ENCODE results near the gene COL24A1.
"Not testable (repeated sequence)": the region's sequence is repeated elsewhere in the genome, so short reads cannot be mapped to it uniquely, and the experiment has no call there.

The COL24A1 gene

GRCh38 chr1:86072474-86072873, 84.1 kb downstream of the COL24A1 start:
- DNase-seq (ENCODE audit: low spot score): not testable (repeated sequence)

DNA sequence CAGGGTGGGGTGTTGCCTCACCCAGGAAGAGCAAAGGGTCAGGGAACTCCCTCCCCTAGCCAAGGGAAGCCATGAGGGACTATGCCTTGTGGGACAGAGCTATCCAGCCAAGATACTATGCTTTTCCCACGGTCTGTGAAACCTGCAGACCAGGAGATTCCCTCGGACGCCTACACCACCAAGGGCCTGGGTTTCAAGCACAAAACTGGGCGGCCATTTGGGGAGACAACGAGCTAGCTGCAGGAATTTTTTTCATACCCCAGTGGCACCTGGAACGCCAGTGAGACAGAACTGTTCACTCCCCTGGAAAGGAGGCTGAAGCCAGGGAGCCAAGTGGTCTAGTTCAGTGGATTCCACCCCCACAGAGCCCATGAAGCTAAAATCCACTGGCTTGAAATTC, 84.7 kb downstream of the COL24A1 start:
- not testable (repeated sequence) for DNase-seq (ENCODE audit: low spot score)

DNA sequence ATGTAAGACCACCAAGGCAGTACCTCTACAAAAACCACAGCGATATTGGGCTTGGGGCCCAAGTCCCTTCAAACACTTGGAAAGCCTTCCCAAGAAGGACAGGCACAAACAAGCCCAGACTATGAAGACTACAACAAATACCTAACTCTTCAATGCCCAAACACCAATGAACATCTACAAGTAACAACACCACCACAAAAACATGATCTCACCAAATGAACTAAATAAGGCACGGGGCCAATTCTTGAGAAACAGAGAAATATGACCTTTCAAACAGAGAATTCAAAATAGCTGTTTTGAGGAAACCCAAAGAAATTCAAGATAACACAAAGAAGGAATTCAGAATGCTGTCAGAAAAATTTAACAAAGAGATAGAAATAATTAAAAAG, 86.8 kb downstream of the COL24A1 start:
- DNase-seq (ENCODE audit: low spot score): no peak

DNA sequence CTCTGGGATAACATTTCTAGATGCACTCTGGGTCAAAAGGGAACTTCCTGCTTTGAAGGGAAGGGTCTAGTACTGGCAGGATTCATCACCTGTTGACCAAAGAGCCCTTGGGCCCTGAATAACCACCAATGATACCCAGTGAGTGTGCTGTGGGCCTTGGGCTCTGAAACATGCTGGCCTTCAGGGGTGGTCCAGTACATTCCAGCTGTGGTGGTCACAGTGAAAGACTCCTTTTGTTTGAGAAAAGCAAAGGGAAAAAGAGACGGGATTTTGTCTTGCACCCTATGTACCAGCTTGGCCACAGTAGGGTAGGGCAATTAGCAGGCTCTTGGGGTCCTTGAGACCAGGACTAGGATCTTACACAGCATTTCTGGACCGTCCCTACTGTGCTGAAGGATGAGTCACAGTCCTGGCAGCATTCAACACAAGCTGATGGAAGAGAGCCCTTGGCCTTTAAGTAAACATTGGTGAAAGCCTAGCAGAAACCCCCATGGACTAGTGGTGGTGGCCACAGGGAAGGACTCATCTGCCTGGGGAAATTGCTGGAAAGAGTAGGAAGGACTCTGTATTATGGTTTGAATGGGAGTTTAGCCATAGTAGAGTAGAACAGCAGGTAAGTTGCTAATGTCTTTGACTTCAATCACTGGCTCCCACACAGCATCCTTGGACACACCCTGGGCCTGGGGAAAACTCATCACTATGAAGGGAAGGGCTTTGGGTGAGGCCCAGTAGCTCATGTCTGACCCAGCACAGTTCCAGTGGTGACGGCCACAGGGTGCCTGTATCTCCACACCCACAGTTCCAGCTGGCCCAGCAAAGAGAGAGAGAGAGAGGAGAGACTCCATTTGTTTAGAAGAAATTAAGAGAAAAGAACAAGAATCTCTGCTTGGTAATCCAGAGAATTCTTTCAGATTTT, 87.5 kb downstream of the COL24A1 start:
- DNase-seq (ENCODE audit: low spot score): no peak

DNA sequence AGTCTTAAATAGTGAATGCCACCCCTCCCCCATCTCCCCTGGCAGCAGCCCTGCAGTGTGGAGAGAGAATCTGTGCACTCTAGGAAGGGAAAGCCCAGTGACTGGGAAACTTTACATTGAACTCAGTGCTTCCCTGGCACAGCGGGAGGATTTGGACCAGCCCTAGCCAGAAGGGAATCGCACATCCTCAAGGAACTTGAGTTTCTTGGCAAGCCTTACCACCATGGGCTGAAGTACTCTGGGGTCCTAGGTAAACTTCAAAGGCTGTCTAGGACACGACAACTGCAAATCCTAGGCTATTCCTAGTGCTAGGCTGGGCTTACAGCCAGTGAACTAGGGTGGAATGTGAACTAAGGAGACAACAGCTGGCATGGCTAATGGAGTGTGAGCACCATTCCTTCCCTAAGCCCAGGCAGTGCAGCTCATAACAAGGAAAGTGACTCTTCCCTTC, 88.3 kb downstream of the COL24A1 start:
- DNase-seq (ENCODE audit: low spot score): no peak

GRCh38 chr1:86067626-86068025, 88.9 kb downstream of the COL24A1 start:
- DNase-seq (ENCODE audit: low spot score): no peak

GRCh38 chr1:86064899-86065298, 91.7 kb downstream of the COL24A1 start:
- no peak for DNase-seq (ENCODE audit: low spot score)

DNA sequence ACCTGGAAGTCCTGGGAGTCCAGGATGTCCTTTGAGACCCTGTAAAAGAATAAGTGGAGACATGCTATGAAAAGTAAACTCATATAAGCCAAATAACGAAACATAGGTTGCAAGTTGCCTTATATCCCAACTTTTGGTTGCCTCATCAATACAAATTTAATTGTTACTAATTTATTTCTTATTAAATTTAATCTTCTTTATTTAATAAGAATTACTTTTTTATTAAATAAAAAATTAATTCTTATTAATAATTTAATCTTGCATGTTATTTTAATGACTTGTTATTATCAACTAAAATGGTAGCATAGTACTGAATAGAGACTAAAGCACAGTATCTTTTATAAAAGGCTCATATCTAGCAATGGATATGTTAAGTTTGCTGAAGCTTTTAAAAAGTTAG, 92.9 kb downstream of the COL24A1 start:
- DNase-seq (ENCODE audit: low spot score): no peak

DNA sequence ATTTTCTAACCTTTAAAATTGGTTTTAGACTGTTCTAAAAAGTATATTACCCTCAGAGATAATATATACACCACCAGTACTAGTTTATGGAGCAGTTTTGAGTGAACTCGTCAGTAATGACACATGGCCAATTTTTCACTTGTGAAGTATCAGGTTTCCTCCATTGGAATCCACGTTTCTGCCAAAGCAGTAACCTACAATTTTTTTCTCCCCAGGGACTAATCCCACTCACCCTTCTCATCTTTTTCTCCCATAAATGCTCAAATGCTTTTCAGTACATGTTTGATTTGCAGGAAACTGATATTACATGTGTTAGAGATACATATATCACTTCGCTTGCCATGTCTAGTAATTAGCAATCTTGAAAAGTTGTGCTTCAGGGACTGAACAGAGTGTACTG, 94.1 kb downstream of the COL24A1 start:
- DNase-seq (ENCODE audit: low spot score): no peak

DNA sequence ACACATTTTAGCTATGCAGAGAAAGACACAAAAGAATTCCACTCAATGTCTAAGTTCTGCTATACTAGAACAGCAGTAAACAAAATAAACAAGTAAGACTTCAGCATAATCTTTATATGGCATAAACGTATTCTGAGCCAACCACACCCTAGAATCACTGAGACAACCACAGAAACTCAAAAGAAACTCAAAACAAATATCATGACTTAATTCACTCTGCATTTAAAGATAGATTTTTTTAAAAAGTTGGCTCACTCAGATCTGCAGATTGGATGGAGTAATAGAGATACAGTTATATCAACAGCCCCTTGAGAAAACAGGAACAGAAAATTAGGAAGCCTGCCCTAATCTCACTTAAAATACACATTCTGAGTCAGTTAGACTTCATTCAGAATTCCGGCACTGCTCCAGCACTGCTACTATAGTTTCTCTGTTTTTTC, 95.0 kb downstream of the COL24A1 start:
- DNase-seq (ENCODE audit: low spot score): no peak

DNA sequence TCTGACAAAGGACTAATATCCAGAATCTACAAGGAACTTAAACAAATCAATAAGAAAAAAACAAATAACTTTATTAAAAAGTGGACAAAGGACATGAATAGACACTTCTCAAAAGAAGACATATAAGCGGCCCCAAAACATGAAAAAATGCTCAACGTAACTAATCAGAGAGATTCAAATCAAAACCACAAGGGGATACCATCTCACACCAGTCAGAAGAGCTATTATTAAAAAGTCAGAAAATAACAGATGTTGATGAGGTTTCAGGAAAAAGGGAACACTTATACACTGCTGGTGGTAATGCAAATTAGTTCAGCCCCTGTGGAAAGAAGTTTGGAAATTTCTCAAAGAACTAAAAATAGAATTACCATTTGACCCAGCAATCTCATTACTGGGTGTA, 102.2 kb downstream of the COL24A1 start:
- DNase-seq (ENCODE audit: low spot score): no peak

GRCh38 chr1:86052948-86053698, 103.4 kb downstream of the COL24A1 start:
- DNase-seq (ENCODE audit: low spot score): no peak

GRCh38 chr1:86035101-86035500, 121.5 kb downstream of the COL24A1 start:
- no peak for DNase-seq (ENCODE audit: low spot score)

DNA sequence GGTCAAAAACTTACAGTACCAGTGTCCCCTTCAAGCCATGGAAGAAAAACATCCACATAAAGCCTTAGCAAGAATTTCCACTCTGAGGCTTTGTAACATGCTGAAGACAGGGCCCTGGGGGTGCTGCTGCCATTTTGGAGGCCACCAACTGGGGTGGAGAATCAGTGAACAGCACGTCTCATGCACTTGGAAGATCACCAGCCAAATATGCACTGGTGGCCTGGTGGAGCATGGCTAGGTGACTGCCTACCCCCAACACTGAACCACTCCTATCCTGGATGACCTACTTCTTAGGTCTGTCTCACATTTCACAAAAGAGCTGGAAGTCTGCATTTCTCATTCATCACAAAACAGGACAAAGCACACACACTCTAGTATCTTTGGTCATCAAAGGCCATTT, 126.4 kb downstream of the COL24A1 start:
- DNase-seq (ENCODE audit: low spot score): no peak

GRCh38 chr1:86018283-86018923, 138.2 kb downstream of the COL24A1 start:
- peak; percentile 33 for DNase-seq (ENCODE audit: low spot score)

DNA sequence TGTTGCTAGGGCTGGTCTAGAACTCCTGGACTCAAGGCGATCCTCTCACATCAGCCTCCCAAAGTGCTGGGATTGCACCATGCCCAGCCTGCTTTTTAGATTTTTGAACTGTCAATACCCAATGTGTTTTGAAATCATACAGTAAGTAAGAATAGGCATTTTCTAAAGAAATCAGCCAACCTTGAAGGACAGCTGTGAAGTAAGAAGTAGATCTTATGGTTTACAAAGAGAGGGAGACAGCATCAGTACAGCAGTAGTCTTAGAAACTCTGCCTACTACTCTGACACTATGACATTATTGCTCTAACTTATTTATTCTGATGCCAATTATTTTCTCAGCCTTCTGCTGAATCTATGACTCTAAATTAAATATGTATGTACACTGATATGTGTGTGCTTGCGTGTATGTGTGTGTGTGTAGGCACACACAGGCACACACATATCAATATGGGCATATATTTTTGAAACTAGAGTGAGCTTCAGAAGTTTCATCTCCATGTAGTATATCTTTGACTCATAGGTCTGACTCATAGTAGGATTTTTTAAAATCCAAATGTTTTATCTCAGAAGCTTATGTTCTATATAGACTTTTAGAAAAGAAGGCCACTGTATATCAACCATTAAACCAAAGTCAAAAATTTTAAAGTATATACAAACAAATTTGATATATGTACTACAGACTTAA, 140.4 kb downstream of the COL24A1 start:
- no peak for DNase-seq (ENCODE audit: low spot score)

DNA sequence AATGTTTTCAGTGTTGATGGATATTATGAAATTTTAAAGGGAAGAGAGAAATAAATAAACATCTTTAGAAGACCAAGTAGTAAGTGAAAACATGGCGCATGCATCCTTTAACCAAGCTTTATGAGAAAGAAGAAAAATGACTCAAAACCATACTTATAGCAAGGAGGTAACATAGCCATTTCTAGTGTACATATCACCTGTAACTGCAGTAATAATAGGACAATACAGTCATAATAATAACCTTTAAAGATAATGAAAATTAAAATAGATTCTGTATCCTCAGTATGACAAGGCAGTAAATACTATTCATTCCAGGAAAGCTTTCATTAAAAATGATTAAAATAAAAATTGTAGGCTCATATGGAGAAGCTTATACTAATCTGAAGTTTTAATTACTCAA, 141.2 kb downstream of the COL24A1 start:
- no peak for DNase-seq (ENCODE audit: low spot score)

- DNase-seq (ENCODE audit: low spot score): no peak
These were observed 156.0 kb downstream of the COL24A1 start for GRCh38 chr1:86000601-86001000.

DNA sequence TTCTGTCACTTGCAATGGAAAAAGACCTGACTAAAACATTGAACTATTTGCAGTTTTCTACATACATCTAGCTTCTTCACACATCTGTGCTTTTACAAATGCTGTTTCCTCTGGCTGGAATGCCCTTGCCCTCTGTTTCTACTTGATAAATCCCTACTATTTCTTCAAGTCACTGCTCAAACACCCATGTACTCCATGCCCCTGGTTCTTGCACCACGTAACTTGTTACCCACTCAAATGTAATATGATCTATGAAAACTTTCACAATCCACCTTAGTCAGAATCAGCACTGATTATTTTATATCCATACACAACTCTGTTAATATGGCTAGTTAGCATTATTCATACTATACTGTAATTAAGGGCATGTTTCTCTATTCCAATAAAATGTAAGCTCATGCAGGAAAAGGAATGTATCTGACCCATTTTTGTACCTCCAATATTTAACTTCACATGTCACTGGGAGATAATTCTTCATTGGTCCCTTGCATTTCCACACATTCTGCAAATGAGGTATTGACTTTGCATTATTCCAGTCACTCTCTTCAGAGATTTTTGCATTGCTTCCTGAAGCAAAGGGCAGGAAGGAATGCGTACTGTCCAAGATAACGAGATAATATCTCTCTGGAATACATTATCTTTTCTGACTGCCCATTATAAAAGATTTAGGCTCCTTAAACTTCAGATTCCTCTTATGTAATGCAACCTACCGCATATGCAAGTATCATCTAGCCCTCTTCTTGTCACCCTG, 158.3 kb downstream of the COL24A1 start:
- DNase-seq (ENCODE audit: low spot score): no peak

DNA sequence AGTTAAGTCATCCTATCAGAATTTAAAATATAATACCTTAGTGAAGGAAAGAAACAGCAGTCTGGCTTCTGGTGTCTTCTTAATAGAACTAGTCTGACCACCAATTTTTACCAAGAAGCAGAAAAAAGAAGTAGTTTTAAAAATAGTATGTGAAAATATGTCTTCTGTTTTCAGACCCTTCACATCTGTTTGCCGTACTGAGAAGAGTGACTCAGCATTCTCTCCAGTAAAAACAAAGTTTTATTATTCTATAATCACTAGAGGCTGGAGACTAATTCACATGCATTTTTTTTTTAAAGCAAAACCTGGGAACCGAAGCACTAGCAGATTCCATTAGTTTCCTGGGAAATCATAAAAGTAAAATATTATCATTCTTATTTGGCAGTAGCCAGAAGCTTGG, 163.8 kb downstream of the COL24A1 start:
- peak; percentile 13 for DNase-seq (ENCODE audit: low spot score)

GRCh38 chr1:85991261-85991660, 165.3 kb downstream of the COL24A1 start:
- no peak for DNase-seq (ENCODE audit: low spot score)

All from AG20443 (cell line).